ENCODE measurements around the gene IGIP. TPM values are rescaled to one million over a fixed set of nuclear protein-coding genes. Genes with fewer than 3 reads are reported as not detected.
A peak's percentile ranks its signal among the peaks of the same experiment; 100 is the strongest.

The IGIP gene
- polyA plus RNA-seq, 3 donors = 0.08 to 0.75 TPM; not detected in 1

GRCh38 chr5:140145818-140146522, 20.2 kb downstream of the IGIP start:
- Histone ChIP-seq H3K36me3 (replicated peaks in 1 of 2; ENCODE audit: control insufficient read depth in 1 of 2, insufficient read depth in 2 of 2, low read length in 2 of 2) (no peaks in the 10 kb centered on the region), H3K4me3 (replicated peaks in 1 of 3; ENCODE audit: low read depth in 2 of 3, low read length in 3 of 3) (peak overlapping the region; percentile 17 to 72 (median 25)), H3K4me1 (ENCODE audit: control insufficient read depth in 1 of 2, insufficient read depth in 2 of 2, low read length in 2 of 2) (peaks cover 15 to 20% of the 10 kb centered on the region in 2 donors), H4K20me1 (ENCODE audit: insufficient read depth, low read length) (peaks cover 48% of the 10 kb centered on the region), H2AFZ (ENCODE audit: insufficient read depth, low read depth, low read length, poor library complexity, severe bottlenecking) (peak overlapping the region; percentile 56), H3K9ac (ENCODE audit: insufficient read depth, low read length, poor library complexity, severe bottlenecking) (peak overlapping the region; percentile 16), H3K27me3 (ENCODE audit: control insufficient read depth in 2 of 2, insufficient read depth in 2 of 2, low read length in 2 of 2) (peaks cover 25 to 39% of the 10 kb centered on the region in 2 donors), H3K9me3 (replicated peaks in 1 of 2; ENCODE audit: control insufficient read depth in 1 of 2, insufficient read depth in 1 of 2, low read length in 2 of 2) (no peaks in the 10 kb centered on the region), H3K4me2 (replicated peaks; ENCODE audit: extremely low read depth, low read length, poor library complexity, severe bottlenecking) (peak overlapping the region; percentile 83), H3K27ac (ENCODE audit: low read depth in 1 of 2, low read length in 2 of 2) (no peak overlapping the region), H3K79me2 (ENCODE audit: insufficient read depth, low read length) (no peaks in the 10 kb centered on the region)
- Mint-ChIP-seq H3K36me3 (peaks cover 5 to 14% of the 10 kb centered on the region in 2 donors), H3K4me3 (peak overlapping the region; percentile 68 to 86), H3K27me3 (ENCODE audit: low read depth in 3 of 3) (peaks cover 31 to 48% (median 47%) of the 10 kb centered on the region in 3 donors), H3K27ac (no peak overlapping the region), H3K9me3 (peaks cover 0 to 11% (median 0%) of the 10 kb centered on the region in 7 donors), H3K4me1 (peaks cover 28% of the 10 kb centered on the region)
- peak; percentile 80 for TF ChIP-seq CTCF (IDR thresholded peaks at IDR 0.05)
- DNase-seq = peak; percentile 69 to 81 (median 78)
- WGBS (ENCODE audit: insufficient coverage) = under 1% methylated on average over 52 of the region's 64 CpGs
- intact Hi-C loops (cut with micrococcal nuclease) = loop anchor here in 1 of 2 donors (5.0 kb wide), 1 partner anchor 39 kb away; no protein-coding TSS in a partner anchor

- no peaks in the 10 kb centered on the region for H3K36me3 ChIP-seq (replicated peaks in 1 of 2; ENCODE audit: control insufficient read depth in 1 of 2, insufficient read depth in 2 of 2, low read length in 2 of 2)
- H3K36me3 Mint-ChIP-seq = peaks cover 5 to 14% of the 10 kb centered on the region in 2 donors
- WGBS (ENCODE audit: insufficient coverage) = 9% methylated on average over 14 of the region's 14 CpGs
- H3K27ac ChIP-seq (ENCODE audit: low read depth in 1 of 2, low read length in 2 of 2) = no peak overlapping the region
- H3K4me2 ChIP-seq (replicated peaks; ENCODE audit: extremely low read depth, low read length, poor library complexity, severe bottlenecking) = peak overlapping the region; percentile 83
- peaks cover 0 to 11% (median 0%) of the 10 kb centered on the region in 7 donors for H3K9me3 Mint-ChIP-seq
- H3K27me3 Mint-ChIP-seq (ENCODE audit: low read depth in 3 of 3) = peaks cover 31 to 47% (median 47%) of the 10 kb centered on the region in 3 donors
- H3K4me1 Mint-ChIP-seq = peaks cover 24% of the 10 kb centered on the region
- H3K4me1 ChIP-seq (ENCODE audit: control insufficient read depth in 1 of 2, insufficient read depth in 2 of 2, low read length in 2 of 2) = peaks cover 15 to 20% of the 10 kb centered on the region in 2 donors
- intact Hi-C loops (cut with micrococcal nuclease) = loop anchor here in 1 of 2 donors (5.0 kb wide), 1 partner anchor 39 kb away; no protein-coding TSS in a partner anchor
- peaks cover 25 to 39% of the 10 kb centered on the region in 2 donors for H3K27me3 ChIP-seq (ENCODE audit: control insufficient read depth in 2 of 2, insufficient read depth in 2 of 2, low read length in 2 of 2)
- H3K9me3 ChIP-seq (replicated peaks in 1 of 2; ENCODE audit: control insufficient read depth in 1 of 2, insufficient read depth in 1 of 2, low read length in 2 of 2) = no peaks in the 10 kb centered on the region
- H3K27ac Mint-ChIP-seq = no peak overlapping the region
- peak overlapping the region; percentile 56 for H2AFZ ChIP-seq (ENCODE audit: insufficient read depth, low read depth, low read length, poor library complexity, severe bottlenecking)
- H3K9ac ChIP-seq (ENCODE audit: insufficient read depth, low read length, poor library complexity, severe bottlenecking) = peak overlapping the region; percentile 16
- TF ChIP-seq CTCF (IDR thresholded peaks at IDR 0.05) = no peak
- H4K20me1 ChIP-seq (ENCODE audit: insufficient read depth, low read length) = peaks cover 48% of the 10 kb centered on the region
- no peaks in the 10 kb centered on the region for H3K79me2 ChIP-seq (ENCODE audit: insufficient read depth, low read length)
- H3K4me3 ChIP-seq (replicated peaks in 1 of 3; ENCODE audit: low read depth in 2 of 3, low read length in 3 of 3) = peak overlapping the region in 1 of 3 experiments; percentile 72
- H3K4me3 Mint-ChIP-seq = peak overlapping the region in 1 of 2 donors; percentile 86
- no peak for DNase-seq
These were observed 20.7 kb downstream of the IGIP start for GRCh38 chr5:140146523-140146842.
